Nephron progenitor cell (in vitro differentiated cells): ENCODE measurements around the gene RIMS4.

Experiments used
- DNase-seq: peaks from one replicate; pipeline ENCODE4 v3.0.0; 2021
- H3K27ac Mint-ChIP-seq: 2 replicates; pipeline ENCODE4 v1.8.0; 2021; ENCODE audit warnings: mild to moderate bottlenecking, moderate library complexity, mixed read lengths
- H3K27me3 Mint-ChIP-seq: 2 replicates; pipeline ENCODE4 v1.8.0; 2021; ENCODE audit warnings: mild to moderate bottlenecking, low read depth, mixed read lengths; ENCODE audit not compliant: poor library complexity
- H3K36me3 Mint-ChIP-seq: 2 replicates; pipeline ENCODE4 v1.8.0; 2021; ENCODE audit warnings: low read depth, mixed read lengths
- H3K4me1 Mint-ChIP-seq: 2 replicates; pipeline ENCODE4 v1.8.0; 2021; ENCODE audit warnings: mixed read lengths
- H3K4me3 Mint-ChIP-seq: 2 replicates; pipeline ENCODE4 v1.8.0; 2021; ENCODE audit warnings: mild to moderate bottlenecking, moderate library complexity, mixed read lengths
- H3K9me3 Mint-ChIP-seq: 2 replicates; pipeline ENCODE4 v1.8.0; 2021; ENCODE audit warnings: mild to moderate bottlenecking, moderate library complexity, mixed read lengths
- TF ChIP-seq, protein P1 (sequence below): fragments of 200-600 bp; sonication (generic); IDR thresholded peaks from 2 replicates; pipeline ENCODE4 v1.5.0; 2021; ENCODE audit warnings: antibody characterized with exemption

RIMS4 gene

DNA sequence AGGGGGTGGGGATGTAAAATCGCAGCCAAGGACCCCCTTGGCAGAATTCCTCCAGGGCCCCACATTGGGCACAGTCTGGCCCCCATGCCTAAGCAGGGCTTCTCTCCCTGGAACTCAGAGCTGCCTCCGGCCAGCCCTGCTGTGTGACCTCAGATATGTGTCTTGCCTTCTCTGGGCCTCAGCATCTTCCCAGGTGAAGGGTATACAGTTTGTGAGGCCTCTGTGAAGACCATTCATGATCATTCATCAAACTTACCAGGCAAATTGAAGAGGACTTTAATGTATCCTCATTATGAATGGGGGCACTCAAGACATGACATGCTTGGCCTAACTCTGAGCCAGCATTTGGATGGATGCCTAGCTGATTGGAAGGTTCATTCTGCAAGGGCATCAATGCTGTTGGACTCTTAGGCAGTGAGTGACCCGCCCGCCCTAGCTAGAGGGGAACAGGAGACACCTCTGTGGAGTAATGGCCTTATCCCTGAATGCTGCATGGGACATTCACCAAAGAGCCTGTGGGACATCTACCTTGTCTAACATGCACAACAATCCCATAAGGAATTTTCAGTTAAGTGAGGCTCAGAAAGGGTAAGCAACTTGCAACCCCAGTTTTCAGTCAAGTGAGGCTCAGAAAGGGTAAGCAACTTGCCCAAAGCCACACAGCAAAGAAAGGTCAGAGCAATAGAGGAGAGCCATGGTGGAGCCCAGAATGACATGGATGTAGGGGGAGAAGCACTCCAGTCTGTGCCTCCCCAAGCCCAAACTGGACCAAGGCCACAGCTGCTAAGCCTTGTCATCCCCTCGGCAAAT, 94.6 kb downstream of the RIMS4 start:
- Mint-ChIP-seq H3K4me1 (peaks cover 10% of the 10 kb centered on the region), H3K4me3 (no peak overlapping the region), H3K27me3 (peaks cover 10% of the 10 kb centered on the region), H3K36me3 (no peaks in the 10 kb centered on the region), H3K27ac (no peak overlapping the region), H3K9me3 (no peaks in the 10 kb centered on the region)
- DNase-seq, result no peak
- TF ChIP-seq, protein P1, sequence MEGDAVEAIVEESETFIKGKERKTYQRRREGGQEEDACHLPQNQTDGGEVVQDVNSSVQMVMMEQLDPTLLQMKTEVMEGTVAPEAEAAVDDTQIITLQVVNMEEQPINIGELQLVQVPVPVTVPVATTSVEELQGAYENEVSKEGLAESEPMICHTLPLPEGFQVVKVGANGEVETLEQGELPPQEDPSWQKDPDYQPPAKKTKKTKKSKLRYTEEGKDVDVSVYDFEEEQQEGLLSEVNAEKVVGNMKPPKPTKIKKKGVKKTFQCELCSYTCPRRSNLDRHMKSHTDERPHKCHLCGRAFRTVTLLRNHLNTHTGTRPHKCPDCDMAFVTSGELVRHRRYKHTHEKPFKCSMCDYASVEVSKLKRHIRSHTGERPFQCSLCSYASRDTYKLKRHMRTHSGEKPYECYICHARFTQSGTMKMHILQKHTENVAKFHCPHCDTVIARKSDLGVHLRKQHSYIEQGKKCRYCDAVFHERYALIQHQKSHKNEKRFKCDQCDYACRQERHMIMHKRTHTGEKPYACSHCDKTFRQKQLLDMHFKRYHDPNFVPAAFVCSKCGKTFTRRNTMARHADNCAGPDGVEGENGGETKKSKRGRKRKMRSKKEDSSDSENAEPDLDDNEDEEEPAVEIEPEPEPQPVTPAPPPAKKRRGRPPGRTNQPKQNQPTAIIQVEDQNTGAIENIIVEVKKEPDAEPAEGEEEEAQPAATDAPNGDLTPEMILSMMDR, result no peak

DNA sequence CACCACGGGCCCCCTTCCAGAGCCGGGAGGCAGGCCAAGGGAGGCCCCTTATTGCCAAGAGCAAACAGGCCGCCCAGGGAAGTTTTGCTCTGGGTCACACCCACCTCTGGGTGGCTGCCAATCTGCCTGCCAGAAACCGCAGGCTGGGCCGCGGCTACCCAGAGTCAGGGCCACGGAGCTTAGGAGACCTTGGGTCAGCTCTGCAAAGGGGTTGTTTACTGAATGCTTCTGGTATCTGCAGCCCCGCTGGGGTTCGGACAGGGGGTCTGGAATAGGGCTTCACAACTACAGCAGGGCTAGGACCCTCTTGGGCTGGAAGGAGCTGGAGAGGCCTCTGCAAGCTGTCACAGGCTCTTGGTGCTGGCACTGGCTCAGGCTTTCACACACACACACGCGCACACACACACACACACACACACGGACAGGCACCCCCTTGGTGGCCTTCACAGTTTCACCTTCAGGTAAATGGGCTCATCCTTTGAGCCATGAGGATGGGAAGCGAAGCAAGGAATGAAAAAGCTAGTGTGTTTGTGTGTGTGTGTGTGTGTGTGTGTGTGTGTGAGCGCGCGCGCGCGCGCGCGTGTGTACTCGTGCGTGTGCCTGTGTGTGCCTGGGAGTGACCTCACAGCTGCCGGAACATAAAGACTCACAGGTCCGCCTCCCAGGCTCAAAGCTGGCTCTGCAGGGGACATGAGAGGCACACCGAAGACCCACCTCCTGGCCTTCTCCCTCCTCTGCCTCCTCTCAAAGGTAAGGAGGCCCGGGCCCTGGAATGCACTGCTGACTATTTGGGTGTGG, 95.4 kb downstream of the RIMS4 start, which contains the start of gene CCN5:
TSS of gene CCN5 (plus strand) at position 669 of the 798 bp plus-strand sequence. CDS start at position 691, 22 bp downstream.
- no peaks in the 10 kb centered on the region for H3K9me3 Mint-ChIP-seq
- no peak within 1 kb of the TSS for H3K27ac Mint-ChIP-seq
- TF ChIP-seq, protein P1, result no peak
- H3K27me3 Mint-ChIP-seq, result peaks cover 10% of the 10 kb centered on the region
- no peak for DNase-seq
- H3K4me1 Mint-ChIP-seq, result peaks cover 10% of the 10 kb centered on the region
- H3K4me3 Mint-ChIP-seq, result no peak within 1 kb of the TSS
- no peaks in the 10 kb centered on the region for H3K36me3 Mint-ChIP-seq

DNA sequence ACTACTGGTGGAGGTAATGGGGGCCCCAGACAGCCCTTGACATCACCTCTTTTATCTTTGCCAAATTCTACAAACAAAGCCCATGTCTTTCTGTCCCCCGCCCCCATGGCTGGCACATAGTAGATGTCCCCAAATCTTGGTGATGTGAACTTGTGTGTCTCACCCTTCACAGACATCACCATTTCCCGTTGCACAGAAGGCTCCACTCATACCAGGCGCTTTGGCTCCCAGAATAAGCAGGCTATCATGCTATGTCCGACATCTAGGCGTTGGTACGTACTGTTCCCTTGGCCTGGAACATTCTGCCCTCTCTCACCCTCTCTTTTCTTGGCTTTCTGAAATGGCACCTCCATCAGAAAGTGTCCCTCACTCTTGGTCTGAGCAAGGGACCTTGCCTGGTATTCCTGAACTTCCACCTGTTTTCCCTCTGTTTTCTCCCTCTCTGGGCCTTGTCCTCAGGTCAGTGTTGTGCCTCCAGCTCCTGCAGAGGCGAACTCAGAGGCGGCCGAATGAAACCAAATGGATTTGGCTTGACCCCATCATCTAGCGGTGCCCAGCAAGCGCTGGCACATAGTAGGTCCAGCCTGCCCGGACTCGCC, 96.1 kb downstream of the RIMS4 start:
- H3K9me3 Mint-ChIP-seq, result no peaks in the 10 kb centered on the region
- TF ChIP-seq, protein P1, result no peak
- peaks cover 10% of the 10 kb centered on the region for H3K4me1 Mint-ChIP-seq
- DNase-seq, result no peak
- no peaks in the 10 kb centered on the region for H3K36me3 Mint-ChIP-seq
- no peak overlapping the region for H3K27ac Mint-ChIP-seq
- H3K27me3 Mint-ChIP-seq, result peaks cover 10% of the 10 kb centered on the region
- no peak overlapping the region for H3K4me3 Mint-ChIP-seq

DNA sequence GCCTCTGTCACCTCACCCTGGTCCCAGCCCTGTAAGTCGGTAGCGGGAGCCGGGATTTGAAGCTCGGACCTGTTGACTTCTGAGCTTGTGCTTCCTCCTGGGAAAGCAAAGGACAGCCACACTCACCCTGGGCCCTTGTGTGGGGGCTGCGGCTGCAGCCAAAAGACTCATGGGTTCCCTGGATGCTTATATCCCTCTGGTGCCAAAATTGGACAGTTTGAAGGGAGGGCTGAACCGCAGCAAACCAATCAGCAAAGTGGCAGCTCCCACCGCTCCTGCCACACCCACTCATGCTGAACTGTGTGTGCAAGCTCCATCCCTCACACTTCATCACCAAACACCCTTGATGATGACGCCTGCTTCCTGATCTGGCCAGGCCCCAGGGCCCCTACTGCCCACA, 99.1 kb downstream of the RIMS4 start:
- Mint-ChIP-seq H3K4me1 (peaks cover 19% of the 10 kb centered on the region), H3K36me3 (no peaks in the 10 kb centered on the region)
- TF ChIP-seq, protein P1, result no peak

DNA sequence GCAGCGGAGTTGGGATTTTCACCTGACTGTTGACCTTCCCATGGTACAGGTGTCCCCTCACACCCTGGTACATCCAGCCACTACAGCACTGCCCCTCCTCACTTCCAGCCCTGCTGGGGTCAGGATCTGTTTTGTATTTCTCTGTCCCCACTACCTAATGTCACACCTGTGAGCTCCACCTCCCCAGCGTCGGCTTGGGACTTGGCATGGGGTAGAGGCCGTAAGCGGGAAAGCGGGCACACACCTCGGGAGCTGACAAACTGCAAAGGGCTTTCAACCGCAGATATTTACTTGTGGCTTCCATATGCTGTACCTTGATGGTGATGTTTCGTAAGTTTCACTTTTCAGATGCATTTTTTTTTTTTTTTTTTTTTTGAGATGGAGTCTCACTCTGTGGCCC, 100.5 kb downstream of the RIMS4 start:
- DNase-seq, result no peak
- TF ChIP-seq, protein P1, result no peak
- H3K36me3 Mint-ChIP-seq, result no peaks in the 10 kb centered on the region
- peaks cover 25% of the 10 kb centered on the region for H3K4me1 Mint-ChIP-seq
- no peak overlapping the region for H3K27ac Mint-ChIP-seq
- H3K27me3 Mint-ChIP-seq, result peaks cover 2% of the 10 kb centered on the region
- no peak overlapping the region for H3K4me3 Mint-ChIP-seq
- H3K9me3 Mint-ChIP-seq, result no peaks in the 10 kb centered on the region

More for the DNA sequence above, 99.1 kb downstream of the RIMS4 start:
- H3K9me3 Mint-ChIP-seq, result no peaks in the 10 kb centered on the region
- DNase-seq, result no peak
- no peak overlapping the region for H3K27ac Mint-ChIP-seq
- H3K27me3 Mint-ChIP-seq, result peaks cover 6% of the 10 kb centered on the region
- H3K4me3 Mint-ChIP-seq, result no peak overlapping the region
